Measurements from ENCODE around the gene AGMO.
"Not testable (repeated sequence)": the region's sequence is repeated elsewhere in the genome, so short reads cannot be mapped to it uniquely, and the experiment has no call there.

DNA sequence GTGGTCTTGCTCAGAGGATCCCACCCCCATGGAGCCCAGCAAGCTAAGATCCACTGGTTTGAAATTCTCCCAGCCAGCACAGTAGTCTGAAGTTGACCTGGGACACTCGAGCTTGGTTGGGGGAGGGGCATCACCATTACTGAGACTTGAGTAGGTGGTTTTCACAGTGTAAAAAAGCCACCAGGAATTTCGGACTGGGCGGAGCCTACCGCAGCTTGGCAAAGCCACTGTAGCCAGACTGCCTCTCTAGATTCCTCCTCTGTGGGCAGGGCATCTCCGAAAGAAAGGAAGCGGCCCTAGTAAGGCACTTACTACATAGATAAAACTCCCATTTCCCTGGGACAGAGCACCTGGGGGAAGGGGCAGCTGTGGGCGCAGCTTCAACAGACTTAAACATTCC is 44.0 kb downstream of the AGMO start:
- TF ChIP-seq, protein P1, sequence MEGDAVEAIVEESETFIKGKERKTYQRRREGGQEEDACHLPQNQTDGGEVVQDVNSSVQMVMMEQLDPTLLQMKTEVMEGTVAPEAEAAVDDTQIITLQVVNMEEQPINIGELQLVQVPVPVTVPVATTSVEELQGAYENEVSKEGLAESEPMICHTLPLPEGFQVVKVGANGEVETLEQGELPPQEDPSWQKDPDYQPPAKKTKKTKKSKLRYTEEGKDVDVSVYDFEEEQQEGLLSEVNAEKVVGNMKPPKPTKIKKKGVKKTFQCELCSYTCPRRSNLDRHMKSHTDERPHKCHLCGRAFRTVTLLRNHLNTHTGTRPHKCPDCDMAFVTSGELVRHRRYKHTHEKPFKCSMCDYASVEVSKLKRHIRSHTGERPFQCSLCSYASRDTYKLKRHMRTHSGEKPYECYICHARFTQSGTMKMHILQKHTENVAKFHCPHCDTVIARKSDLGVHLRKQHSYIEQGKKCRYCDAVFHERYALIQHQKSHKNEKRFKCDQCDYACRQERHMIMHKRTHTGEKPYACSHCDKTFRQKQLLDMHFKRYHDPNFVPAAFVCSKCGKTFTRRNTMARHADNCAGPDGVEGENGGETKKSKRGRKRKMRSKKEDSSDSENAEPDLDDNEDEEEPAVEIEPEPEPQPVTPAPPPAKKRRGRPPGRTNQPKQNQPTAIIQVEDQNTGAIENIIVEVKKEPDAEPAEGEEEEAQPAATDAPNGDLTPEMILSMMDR (conservative IDR thresholded peaks at IDR 0.05; ENCODE audit: low read depth, low read length), result not testable (repeated sequence)
- not testable (repeated sequence) for TF ChIP-seq EZH2phosphoT487 (IDR thresholded peaks at IDR 0.05; ENCODE audit: borderline replicate concordance, low read length); EZH2 (IDR thresholded peaks at IDR 0.05; ENCODE audit: low read length, unreplicated experiment)

Data from PC-3 (cell line).